HG03457 (cell line): Measurements from ENCODE around the gene MACROD2.
"Not testable (repeated sequence)": the region's sequence is repeated elsewhere in the genome, so short reads cannot be mapped to it uniquely, and the experiment has no call there.

Experiments used
- ATAC-seq: cut with Tn5 transposase; IDR thresholded peaks from one replicate; pipeline ENCODE4 v1.9.1; 2021; ENCODE audit warnings: moderate number of reproducible peaks; ENCODE audit not compliant: unreplicated experiment

MACROD2 gene

GRCh38 chr20:15805154-15805553 lies 1809.8 kb downstream of the MACROD2 start:
- no peak for ATAC-seq

GRCh38 chr20:15806105-15806504 lies 1810.8 kb downstream of the MACROD2 start:
- ATAC-seq: no peak

DNA sequence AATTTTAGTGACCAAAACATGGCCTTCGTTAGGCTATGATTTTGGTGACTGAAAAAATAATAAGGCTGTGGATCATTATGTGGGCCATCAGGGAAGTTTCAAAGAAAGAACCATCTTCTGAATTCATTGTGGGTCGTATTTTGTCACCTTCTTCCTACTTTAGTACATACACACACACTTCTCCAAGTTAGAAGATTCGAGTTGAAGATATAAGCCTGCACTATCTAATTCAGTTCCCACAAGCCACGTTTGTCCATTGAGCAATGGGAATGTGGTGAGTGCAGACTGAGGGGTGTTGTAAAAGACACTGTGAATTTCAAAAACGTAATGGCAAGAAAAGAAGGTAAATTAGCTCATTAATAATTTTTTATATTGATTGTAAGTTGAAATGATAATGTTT lies 1812.0 kb downstream of the MACROD2 start:
- no peak for ATAC-seq

- not testable (repeated sequence) for ATAC-seq
These were observed 1812.5 kb downstream of the MACROD2 start for GRCh38 chr20:15807771-15808170.

GRCh38 chr20:15811951-15812350 lies 1816.6 kb downstream of the MACROD2 start:
- ATAC-seq: no peak

DNA sequence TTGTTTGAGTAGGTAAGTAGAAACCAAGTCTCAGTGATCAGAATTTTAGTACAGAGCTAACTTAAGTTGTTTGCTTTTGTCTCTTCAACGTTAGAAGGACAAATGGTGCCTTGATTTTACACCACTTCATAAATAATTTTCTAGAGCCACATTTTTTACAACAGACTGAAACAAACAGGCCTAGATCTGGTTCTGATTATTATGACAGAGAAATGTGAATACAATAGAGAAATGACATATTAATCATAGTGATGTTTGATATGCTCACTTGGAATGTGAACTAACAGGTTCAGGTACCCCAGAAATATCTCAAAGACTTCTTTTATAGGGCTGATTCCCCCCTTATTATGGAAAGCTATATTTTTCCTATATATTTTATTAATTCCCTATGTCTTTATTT lies 1817.4 kb downstream of the MACROD2 start:
- no peak for ATAC-seq

DNA sequence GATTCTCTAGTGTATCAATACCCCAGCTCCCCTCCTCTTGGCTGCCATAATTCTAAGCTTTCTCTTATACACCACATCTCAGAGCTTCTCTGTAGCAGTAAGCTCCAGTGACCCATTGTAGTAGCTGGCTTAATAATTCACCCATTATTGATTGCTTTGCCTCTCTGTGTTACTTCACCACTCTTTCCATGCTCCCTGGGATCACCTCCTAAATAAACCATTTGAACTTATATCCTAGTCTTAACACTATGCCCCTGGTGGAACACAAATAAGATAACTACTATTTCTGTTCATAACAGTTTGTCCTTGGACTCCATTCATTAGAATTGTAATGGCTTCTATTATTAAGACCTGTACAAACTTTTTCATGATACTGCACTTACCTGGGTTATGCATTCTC lies 1819.0 kb downstream of the MACROD2 start:
- ATAC-seq: no peak

GRCh38 chr20:15814911-15815310 lies 1819.6 kb downstream of the MACROD2 start:
- no peak for ATAC-seq

DNA sequence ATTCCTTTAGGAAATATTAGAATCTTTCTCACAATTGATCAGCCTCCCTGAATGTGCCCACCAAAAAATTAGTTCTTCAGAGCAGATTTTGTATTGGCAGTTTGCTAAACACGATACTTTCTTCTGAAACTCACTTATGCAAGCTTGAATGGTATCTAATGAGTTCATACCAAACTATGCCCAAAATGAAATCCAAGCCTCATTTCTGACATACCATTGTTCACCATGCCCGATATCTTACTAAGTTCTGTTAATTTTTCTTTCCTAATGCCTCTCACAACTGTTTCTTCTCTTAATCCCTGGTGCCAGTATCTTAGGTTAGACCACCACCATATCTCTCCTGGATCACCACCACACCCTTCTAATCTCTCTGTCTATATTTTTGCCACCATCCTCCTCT lies 1822.0 kb downstream of the MACROD2 start:
- no peak for ATAC-seq

DNA sequence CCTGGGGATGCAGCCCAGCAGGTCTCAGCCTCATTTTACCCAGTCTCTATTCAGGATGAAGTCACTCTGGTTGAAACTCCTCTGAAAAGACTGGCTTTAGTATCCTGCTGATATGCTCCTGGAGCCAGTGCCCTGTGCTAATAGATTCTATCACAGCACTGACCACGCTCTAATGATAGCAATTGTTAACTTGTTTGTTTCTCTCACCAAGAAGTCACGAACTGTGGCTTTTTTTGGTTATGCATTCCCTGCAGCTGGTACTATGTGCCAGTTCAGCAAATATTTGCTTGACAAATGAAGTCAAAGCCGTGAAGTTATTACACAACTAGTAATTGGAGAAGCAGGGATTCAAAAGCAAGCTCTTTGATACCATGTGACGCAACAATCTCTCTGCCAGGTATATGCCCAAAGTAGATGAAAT lies 1823.3 kb downstream of the MACROD2 start:
- no peak for ATAC-seq

GRCh38 chr20:15823718-15824117 lies 1828.4 kb downstream of the MACROD2 start:
- ATAC-seq: no peak

GRCh38 chr20:15827628-15828027 lies 1832.3 kb downstream of the MACROD2 start:
- ATAC-seq: no peak

- ATAC-seq: no peak
These were observed 1835.9 kb downstream of the MACROD2 start for GRCh38 chr20:15831201-15831600.

DNA sequence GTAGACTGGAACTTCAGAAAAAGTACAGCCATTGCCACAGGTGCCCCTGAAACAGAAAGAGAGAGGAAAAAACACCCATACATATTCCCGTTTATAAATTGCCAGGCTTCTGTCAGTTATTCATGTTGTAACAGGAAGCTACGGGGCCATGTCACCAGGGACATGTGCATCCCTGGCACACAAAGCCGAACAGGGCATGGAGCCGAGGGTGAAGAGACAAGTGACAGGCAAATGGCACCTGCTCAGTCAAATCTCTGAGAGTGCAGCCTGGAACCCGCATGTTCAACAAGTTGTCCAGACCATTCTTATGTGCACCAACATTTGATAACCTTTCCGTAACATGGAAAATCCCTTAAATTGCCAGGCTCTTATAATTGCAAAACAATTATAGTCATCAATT lies 1837.2 kb downstream of the MACROD2 start:
- no peak for ATAC-seq

DNA sequence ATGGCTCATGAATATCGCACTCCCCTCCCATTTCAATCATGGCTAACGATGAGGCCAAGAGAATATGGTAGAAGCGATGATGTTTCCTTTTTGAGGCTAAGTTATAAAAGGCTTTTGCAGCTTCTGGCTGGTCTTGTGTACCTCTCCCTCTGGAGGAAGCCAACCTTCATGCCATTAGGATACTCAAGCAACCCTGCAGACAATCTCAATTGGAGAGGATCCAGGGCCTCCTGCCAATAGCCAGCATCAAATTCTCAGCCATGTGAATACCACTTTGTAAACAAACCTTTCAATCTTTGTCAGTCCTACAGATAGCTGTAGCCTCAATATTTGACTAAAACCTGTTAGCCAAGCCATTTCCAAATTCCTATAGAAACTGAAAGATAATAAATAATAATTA lies 1839.5 kb downstream of the MACROD2 start:
- ATAC-seq: no peak

GRCh38 chr20:15835811-15836210 lies 1840.5 kb downstream of the MACROD2 start:
- ATAC-seq: no peak

- no peak for ATAC-seq
These were observed 1841.3 kb downstream of the MACROD2 start for GRCh38 chr20:15836634-15837033.

DNA sequence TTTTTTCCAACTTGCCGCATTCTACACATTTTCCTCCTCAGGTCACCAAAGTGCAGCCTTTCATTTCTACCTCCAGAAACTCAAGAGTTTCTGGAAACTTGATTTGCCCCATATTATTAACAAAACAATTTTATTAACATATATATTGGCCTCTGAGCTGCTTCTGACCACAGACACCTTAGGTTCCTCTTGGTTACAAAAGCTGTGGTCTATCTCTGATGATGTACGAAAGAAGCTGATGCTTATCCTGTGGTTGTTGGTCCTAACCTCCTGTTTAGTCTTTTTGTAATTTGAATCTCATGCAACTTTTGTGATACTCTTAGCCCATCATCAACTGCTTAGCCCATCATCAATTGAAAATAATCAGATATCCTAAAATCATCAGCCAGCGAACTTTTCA lies 1842.2 kb downstream of the MACROD2 start:
- no peak for ATAC-seq

GRCh38 chr20:15838466-15838865 lies 1843.2 kb downstream of the MACROD2 start:
- no peak for ATAC-seq

- ATAC-seq: no peak
These were observed 1845.5 kb downstream of the MACROD2 start for GRCh38 chr20:15840636-15841301.

DNA sequence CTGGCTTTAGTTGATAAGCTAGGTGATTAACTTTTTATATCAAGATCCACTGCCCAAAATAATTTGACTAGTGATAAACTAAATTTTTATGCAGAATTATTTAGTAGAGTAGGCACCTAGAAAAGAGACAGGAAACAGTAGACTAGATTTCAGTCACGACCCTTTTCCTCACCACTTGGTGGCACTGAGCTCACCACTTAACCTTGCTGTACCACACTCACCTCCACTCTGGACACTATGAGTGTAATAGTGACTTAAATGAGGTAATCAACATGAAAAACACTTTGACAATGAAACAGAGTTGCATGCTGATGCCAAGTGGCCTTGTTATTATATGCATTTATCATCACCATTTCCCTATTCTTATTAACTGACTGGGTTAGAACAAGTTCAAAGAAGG lies 1847.6 kb downstream of the MACROD2 start:
- ATAC-seq: no peak

- ATAC-seq: no peak
These were observed 1848.5 kb downstream of the MACROD2 start for GRCh38 chr20:15843777-15844176.

DNA sequence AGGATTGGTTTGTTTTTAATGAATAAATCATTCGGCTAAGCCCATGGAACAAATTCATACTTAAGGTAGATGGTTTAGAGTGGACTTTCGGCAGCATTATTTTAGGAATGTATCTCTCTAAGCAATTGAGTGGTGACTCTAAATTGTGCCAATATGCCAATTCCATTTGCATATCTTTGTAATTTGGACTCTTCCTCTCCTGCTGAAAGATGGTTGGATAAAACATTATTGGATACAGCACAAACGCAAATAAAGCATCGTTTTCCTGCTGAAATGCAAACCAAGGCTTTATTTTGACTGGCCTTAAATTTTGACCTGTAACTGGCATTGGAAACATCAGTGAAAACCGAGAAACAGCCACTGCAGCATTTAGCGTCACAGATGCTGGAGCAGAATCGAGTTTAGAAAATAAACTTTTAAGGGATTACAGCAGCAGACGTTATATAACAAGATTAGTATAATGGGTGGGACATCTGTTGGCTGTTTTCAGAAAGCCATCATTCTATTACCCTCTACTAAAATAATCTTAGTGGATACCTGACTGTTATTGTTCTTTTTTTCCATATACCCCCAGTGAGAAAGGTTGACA lies 1852.0 kb downstream of the MACROD2 start:
- no peak for ATAC-seq
